Duodenal mucosa (tissue), 2 donors: Measurements from ENCODE around the gene SMIM36.

ENCODE experiments used
- H3K27ac ChIP-seq: one replicate; pipeline ENCODE4 v1.7.0; 2013; ENCODE audit warnings: low read depth, low read length
- H3K27me3 ChIP-seq, 2 donors: one replicate each; pipeline ENCODE4 v1.7.0; 2013; ENCODE audit warnings: low read length in 2 of 2, control low read depth in 1 of 2; ENCODE audit not compliant: insufficient read depth in 2 of 2, control insufficient read depth in 1 of 2
- H3K36me3 ChIP-seq, 2 donors: one replicate each; pipeline ENCODE4 v1.7.0; 2013; ENCODE audit warnings: low read length in 2 of 2, control low read depth in 1 of 2; ENCODE audit not compliant: insufficient read depth in 2 of 2, control insufficient read depth in 1 of 2
- H3K4me1 ChIP-seq, 2 donors: one replicate each; pipeline ENCODE4 v1.7.0; 2013; ENCODE audit warnings: low read length in 2 of 2, control low read depth in 1 of 2; ENCODE audit not compliant: insufficient read depth in 2 of 2, control insufficient read depth in 1 of 2
- H3K4me3 ChIP-seq, 2 donors: one replicate each; pipeline ENCODE4 v1.7.0; 2013; ENCODE audit warnings: low read length in 2 of 2, low read depth in 1 of 2
- H3K9ac ChIP-seq, 2 donors: one replicate each; pipeline ENCODE4 v1.7.0; 2013; ENCODE audit warnings: low read length in 2 of 2, low read depth in 1 of 2
- H3K9me3 ChIP-seq, 2 donors: one replicate each; pipeline ENCODE4 v1.7.0; 2013; ENCODE audit warnings: low read length in 2 of 2, control low read depth in 1 of 2; ENCODE audit not compliant: control insufficient read depth in 1 of 2

The SMIM36 gene

DNA sequence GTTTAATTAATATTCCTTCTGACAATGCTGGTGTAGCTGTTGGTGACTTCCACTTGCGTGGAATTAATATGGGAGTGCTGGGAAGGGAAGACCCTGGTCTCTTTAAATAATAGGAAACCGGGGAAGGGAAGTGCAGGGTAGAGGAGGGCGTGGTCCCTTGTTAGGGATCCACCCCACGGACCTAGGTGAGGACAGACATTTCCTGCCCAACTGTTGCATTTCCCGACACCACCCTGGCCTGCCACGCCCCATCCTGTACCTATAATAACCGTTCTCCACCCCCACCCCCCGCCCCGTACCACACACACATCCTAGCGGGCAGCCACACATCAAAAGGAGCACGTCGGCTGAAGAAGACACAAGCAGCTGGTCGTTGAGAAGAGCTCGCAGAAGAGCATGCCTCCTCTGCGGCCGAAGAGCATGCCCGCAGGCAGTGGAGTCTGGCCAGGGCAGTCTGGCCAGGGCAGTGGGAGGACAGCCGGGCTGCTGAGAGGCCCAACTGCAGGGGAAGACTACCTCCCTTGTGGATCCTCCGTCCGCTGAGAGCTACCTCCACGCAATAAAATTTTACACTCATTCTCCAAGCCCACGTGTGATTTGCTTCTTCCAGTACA, 52.9 kb downstream of the SMIM36 start:
- Histone ChIP-seq H3K36me3 (no peaks in the 10 kb centered on the region), H3K9me3 (no peaks in the 10 kb centered on the region), H3K9ac (no peak overlapping the region), H3K4me1 (peaks cover 4 to 7% of the 10 kb centered on the region in 2 donors), H3K4me3 (no peak overlapping the region), H3K27me3 (no peaks in the 10 kb centered on the region), H3K27ac (no peak overlapping the region)

- H3K27ac ChIP-seq = no peak overlapping the region
- H3K27me3 ChIP-seq = no peaks in the 10 kb centered on the region
- H3K36me3 ChIP-seq = no peaks in the 10 kb centered on the region
- H3K4me3 ChIP-seq = no peak overlapping the region
- H3K4me1 ChIP-seq = peaks cover 7 to 10% of the 10 kb centered on the region in 2 donors
- H3K9me3 ChIP-seq = no peaks in the 10 kb centered on the region
- no peak overlapping the region for H3K9ac ChIP-seq
These were observed 54.7 kb downstream of the SMIM36 start for GRCh38 chr17:55456307-55457240.

- Histone ChIP-seq H3K36me3 (no peaks in the 10 kb centered on the region), H3K4me1 (peaks cover 20 to 24% of the 10 kb centered on the region in 2 donors), H3K27ac (no peak overlapping the region), H3K9me3 (no peaks in the 10 kb centered on the region), H3K27me3 (no peaks in the 10 kb centered on the region), H3K9ac (no peak overlapping the region), H3K4me3 (no peak overlapping the region)
These were observed 56.3 kb downstream of the SMIM36 start for GRCh38 chr17:55454906-55455474.

DNA sequence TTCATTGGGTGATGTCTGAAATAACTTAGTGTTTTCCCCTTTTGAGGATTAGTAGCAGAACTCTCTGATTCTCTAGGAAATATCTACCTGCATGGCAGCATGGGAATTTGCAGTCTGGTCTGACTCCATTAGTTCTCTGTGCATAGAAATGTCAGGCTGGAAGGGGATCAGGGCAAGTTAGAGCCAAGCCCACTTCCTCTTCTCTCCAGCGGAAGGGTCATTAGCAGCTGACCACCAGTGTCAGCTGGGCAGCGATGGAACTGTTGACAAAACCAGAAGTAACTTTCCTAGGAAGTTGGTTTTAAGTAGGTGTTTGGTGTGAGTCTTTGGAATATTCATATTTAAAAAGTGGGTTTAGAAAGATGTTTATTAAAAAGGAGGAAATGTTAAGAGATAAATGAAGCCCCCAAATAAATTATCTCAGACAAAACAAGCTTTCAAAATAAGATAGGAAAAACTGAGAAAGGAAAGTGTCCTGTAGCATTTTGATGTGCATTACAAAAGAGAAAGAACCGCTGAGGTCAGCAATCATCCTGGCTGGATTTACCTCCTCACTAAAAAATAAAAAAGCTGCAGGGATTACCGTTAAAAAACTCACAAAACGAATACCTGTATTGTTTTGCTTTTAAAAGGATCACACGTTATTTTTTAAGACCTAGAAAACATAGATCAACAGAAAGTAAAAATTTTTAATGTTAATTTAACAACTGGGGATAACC, 57.3 kb downstream of the SMIM36 start:
- peaks cover 30 to 32% of the 10 kb centered on the region in 2 donors for H3K4me1 ChIP-seq
- no peak overlapping the region for H3K9ac ChIP-seq
- H3K36me3 ChIP-seq = no peaks in the 10 kb centered on the region
- no peaks in the 10 kb centered on the region for H3K27me3 ChIP-seq
- no peak overlapping the region for H3K4me3 ChIP-seq
- H3K9me3 ChIP-seq = no peaks in the 10 kb centered on the region
- H3K27ac ChIP-seq = no peak overlapping the region

GRCh38 chr17:55452139-55452790, 59.0 kb downstream of the SMIM36 start:
- no peak overlapping the region for H3K27ac ChIP-seq
- no peaks in the 10 kb centered on the region for H3K36me3 ChIP-seq
- H3K9me3 ChIP-seq = no peaks in the 10 kb centered on the region
- H3K9ac ChIP-seq = no peak overlapping the region
- H3K4me3 ChIP-seq = no peak overlapping the region
- H3K4me1 ChIP-seq = peaks cover 35 to 38% of the 10 kb centered on the region in 2 donors
- H3K27me3 ChIP-seq = no peaks in the 10 kb centered on the region

GRCh38 chr17:55451758-55452138, 59.5 kb downstream of the SMIM36 start:
- Histone ChIP-seq H3K4me1 (peaks cover 38 to 41% of the 10 kb centered on the region in 2 donors), H3K27ac (no peak overlapping the region), H3K4me3 (no peak overlapping the region), H3K9me3 (no peaks in the 10 kb centered on the region), H3K36me3 (no peaks in the 10 kb centered on the region), H3K9ac (no peak overlapping the region), H3K27me3 (no peaks in the 10 kb centered on the region)

- Histone ChIP-seq H3K4me3 (no peak overlapping the region), H3K4me1 (peaks cover 35 to 46% of the 10 kb centered on the region in 2 donors), H3K27ac (no peak overlapping the region), H3K9me3 (no peaks in the 10 kb centered on the region), H3K9ac (no peak overlapping the region), H3K27me3 (no peaks in the 10 kb centered on the region), H3K36me3 (no peaks in the 10 kb centered on the region)
These were observed 60.0 kb downstream of the SMIM36 start for GRCh38 chr17:55451203-55451641.

DNA sequence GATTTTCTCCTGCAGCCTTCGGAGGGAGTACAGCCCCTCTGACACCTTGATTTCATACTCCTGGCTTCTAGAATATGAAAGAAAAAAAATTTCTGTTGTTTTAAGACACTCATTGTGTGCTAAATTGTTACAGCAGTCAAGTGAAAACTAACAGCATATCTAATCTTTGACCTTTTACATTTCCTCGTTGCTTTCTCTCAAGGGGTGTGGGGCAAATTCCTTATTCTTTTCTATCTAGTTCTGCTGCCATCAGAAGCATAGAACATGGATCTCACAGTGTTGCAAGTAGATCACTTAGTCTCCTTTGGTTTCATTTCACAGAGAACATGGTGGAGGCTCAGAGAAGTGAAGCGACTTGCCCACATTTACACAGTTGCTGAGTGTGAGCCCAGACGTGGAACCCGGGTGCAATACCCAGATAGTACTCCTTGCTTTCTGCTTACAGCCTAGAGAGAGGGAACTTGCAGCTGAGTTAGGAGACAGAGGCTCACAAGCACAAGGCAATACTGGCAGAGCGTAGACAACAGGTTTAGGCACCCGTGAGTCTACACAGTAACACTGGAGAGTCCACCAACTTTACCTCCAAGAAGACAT, 60.9 kb downstream of the SMIM36 start:
- H3K27me3 ChIP-seq = no peaks in the 10 kb centered on the region
- H3K9me3 ChIP-seq = no peaks in the 10 kb centered on the region
- no peaks in the 10 kb centered on the region for H3K36me3 ChIP-seq
- no peak overlapping the region for H3K27ac ChIP-seq
- peaks cover 36 to 48% of the 10 kb centered on the region in 2 donors for H3K4me1 ChIP-seq
- peak overlapping the region in 1 of 2 donors; percentile 30 for H3K4me3 ChIP-seq
- H3K9ac ChIP-seq = no peak overlapping the region

DNA sequence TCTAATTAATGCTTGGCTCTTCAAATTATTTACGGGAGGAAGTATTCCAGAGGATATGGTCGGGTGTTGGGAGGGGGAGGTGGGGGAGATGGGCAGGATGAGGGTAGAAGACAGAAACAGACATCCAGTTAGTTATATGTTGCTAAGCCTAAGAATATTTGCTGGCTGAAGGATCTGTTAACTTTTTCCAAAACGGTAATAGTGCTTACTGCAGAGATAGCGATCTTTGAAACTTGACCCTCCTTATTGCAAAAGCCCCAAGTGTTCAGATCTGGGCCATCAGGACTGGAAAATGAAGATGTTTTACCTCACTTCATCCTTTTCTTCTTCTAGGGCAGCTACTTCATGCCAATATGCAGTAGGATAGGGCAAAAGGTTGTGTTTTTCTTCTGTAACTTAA, 62.6 kb downstream of the SMIM36 start:
- Histone ChIP-seq H3K9me3 (no peaks in the 10 kb centered on the region), H3K4me1 (peaks cover 45 to 56% of the 10 kb centered on the region in 2 donors), H3K9ac (no peak overlapping the region), H3K27me3 (no peaks in the 10 kb centered on the region), H3K4me3 (no peak overlapping the region), H3K27ac (no peak overlapping the region), H3K36me3 (no peaks in the 10 kb centered on the region)
